Suppressor macrophage (primary cell): ENCODE data around the gene CRB2.

ENCODE experiments used
- DNase-seq, 4 experiments: peaks; one replicate each; pipeline ENCODE4 v3.0.0-alpha.2; 2020 to 2022

CRB2 gene

GRCh38 chr9:123408313-123409262 is 52.6 kb downstream of the CRB2 start:
- no peak for DNase-seq

DNA sequence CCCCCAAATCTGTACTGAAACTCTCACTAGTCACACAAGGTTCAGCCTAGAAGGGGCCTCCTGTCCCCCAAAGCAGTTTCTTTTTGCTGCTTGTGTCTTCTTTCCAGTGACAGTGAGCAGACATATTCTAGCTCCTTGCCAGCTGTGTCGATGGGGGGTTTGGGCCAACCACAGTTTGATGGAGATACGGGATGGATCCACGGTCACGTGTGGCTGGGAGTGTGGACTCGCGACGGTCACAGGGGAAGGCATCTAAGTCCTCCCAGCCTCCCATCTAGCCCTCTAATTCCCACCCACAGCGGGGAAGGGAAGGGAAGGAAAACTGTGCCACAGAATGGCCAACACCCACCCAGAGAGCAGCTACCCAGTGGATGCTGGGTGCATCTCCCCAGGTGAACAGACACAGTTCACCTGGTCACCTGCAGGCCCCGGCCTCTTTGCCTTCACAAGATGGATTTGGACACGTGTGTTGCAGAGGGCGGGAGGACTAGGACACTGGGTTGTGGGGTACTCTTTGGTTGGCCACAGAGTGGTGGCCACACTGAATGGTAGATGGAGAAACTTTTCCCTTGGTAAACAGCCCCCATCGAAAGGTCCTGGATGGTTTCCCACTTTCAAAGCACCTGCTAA is 54.4 kb downstream of the CRB2 start:
- no peak for DNase-seq

- no peak for DNase-seq
Measured at GRCh38 chr9:123411191-123411590, 55.2 kb downstream of the CRB2 start.

- DNase-seq, result no peak
Measured at GRCh38 chr9:123411636-123412035, 55.6 kb downstream of the CRB2 start.

DNA sequence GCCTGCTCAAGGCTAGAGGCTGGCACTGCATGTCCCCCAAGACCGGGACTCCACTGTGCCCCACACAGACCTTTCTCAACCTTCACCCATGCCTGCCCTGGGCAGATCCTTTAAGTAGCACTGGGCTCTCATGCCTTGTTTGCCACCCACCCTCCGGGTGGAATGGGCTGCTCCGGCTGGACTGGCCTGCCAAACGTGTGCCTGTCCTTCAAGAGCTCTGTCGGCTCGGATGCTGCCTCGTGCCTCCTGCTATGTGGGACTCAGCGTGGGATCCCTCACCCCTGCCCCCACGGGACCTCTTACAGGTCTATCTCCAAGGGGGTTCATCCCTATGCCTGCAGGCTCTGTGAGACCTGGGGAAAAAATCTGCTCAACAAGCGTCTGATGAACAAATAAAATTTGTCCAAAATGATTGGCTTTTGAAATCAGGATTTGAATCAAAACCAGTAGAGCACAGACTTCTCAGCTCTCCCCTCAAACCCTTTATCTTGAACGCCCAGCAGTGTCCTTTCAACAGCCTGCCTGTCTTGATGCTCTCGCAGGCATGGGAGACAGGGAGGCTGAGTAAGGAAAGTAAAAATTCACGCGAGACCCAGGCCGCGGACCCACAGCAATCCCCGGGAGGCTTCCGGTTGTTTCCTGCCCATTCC is 56.3 kb downstream of the CRB2 start:
- no peak for DNase-seq

GRCh38 chr9:123414204-123414603 is 58.2 kb downstream of the CRB2 start:
- no peak for DNase-seq

DNA sequence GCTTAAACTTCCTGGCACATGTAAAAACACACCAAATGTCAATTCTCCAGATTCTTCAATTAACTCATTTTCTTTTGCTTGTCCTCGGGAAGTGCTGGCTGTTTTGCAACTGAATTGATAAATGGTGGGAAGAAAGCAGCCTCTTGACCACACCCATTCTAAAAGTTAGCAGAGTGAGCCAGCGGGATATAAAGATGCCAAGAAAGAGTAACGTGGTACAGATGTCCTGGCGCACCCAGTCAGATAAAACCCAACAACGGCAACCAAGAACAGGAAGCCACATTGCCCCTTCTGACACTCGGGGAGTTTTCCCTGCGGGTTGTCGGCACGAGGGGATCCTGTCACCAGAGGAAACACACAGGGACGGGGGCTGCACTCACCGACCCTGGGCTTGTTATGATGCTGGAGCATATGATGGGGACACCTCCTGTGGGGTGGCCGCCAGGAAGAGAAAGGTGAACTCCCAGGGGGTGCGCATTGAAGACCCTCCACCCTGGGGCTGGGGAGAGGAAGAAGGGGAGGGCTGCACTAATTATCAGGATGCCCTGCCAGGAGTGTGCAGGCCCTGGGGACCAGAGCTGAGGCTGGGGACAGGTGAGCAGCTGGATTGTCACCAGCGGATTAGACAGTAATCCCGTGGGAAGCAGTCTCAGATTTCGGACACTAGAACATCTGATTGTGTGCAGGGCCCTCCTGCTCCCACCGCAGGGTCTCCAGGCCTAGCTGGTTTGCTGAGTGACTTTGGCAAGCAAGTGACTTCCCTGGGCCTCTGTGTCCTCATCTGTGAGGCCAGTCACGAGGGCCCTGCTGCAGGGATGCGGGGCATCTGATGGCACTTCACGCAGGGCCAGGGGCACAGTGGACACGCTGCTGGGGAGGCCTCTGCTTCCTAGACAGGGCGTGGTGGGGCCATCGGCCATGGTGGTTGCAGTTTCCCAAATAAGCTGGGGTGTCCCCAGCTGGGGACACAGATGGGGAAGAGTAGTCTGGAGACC is 59.2 kb downstream of the CRB2 start:
- DNase-seq, result no peak

- DNase-seq, result no peak
Measured at GRCh38 chr9:123416176-123416575, 60.2 kb downstream of the CRB2 start.

DNA sequence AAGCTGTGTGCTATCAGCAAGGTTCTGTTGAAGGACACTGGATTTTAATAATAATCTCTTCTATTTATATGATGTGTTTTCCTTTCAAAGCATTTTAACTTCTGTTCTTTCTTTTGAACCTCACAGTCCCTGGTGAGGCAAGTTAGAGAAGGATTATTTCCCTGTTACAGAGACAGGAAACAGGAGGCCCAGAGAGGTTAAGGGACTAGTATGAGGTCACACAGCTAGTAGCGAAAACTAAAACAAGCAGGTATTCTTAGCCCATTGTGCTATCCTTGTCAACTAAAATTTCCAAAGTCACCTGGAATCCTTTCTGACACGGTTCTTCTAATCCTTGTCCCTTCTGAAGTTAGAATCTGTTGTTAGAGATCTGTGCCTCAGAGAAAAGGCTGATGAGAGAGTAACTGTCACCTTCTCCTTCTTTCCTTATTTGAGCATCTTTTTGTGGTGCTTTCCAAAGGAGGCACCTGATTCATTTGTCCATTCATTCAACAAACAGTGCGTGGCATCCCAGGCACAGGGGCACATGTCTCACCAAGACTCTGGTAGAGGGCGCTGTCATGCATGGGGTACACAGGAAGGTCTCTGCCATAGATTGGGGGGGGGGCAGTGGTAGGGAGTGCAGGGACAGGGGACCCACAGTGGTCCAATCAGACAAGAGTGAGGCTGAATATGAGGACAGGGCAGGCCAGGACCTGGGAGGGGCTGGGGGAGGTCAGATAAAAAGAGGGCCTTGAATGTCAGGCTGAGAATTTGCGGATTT is 61.5 kb downstream of the CRB2 start:
- DNase-seq, result no peak

DNA sequence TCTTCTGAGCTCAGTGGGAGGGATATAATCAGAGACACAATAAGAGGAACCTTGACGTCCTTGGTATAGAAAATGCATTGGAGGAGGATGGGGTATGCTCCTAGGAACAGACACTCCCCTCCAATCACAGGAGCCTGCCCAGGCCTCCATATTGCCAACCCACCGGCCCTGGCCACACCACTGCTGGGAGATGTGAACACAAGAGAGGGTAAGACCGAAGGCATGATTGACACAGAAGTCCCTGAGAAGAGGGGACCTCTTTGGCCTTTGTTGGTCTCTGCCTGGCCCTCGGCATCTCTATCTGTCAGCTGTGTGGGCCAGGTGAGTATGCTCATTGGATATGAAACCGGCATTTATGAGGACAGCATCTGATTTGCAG is 62.0 kb downstream of the CRB2 start:
- DNase-seq, result no peak

DNA sequence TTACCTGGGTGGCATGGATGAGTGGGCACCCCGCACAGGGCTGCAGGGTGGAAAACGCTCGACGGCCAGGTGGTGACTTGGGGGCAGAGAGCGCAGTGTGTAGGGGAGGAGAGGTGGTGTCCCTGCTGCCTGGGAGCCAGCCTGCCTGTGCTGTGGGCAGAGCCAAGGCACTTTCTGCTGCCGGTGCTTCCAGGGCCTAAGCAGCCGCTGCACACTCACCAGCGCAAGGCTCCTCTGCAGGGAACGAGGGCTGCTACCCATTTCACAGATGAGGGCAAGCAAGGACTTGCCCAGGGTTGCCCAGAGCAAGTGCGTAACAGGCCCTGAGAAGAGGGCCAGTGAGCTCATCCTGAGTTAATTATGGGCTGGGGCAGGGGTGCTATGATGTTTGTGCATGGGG is 62.5 kb downstream of the CRB2 start:
- DNase-seq, result no peak

DNA sequence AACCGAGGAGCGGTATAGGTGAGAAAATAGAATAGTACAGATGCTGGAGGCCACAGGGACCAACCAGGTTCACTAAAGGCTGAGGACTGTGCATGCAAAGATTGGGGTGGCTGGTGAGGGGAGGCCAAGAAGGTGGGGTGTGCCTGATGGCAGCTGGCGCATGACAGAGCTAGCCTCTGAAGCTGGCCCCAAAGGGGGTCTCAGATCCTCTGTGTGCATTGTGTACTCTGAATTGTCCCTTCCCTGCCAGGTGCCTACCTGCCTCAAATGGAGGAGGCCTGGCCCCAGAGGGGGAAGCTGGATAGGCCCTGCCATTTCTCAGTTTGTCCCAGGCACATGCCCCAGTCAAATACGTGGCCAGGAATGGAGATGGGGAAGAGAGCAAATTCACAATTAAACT is 63.1 kb downstream of the CRB2 start:
- DNase-seq, result no peak

DNA sequence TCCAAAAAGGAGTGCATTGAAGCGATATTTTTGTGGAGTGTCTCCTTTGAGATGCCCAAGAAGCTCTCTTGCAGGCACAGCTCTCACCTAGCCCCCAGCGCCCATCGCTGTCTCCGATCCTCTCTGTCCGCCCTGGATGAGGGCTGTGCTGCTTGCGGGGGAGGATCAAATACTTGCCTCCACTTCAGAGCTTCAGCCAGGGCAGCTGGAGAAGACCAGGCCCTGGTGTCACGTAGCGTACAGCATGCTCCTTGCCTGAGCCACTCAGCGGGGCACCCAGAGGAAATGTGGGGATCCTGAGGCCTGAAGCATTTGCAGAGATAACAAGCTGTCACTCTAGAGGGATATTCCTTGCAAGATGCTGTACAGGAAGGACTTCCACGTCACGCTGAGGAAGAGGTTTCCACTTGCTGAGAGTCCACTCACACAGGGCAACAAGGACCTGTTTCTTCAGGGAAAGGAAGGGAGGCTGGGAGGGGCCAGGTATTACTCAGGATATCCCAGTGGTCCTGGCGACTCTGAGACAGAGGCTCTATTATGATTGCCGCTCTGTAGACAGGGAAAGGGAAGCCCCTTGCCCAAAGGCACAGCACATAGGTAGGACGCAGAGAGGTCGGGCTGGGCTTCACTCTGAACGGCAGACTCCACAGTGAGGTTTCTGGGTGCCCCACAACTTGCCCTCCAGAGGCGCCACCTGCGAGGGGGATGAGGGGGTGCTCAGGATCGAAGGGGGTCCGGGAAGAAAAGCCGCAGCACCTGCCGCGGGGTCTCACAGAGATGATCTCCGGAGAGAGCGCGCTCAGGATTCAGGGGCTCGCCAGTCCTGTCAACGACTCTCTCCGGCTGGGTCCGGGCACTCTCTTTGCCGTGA is 64.0 kb downstream of the CRB2 start:
- no peak for DNase-seq

DNA sequence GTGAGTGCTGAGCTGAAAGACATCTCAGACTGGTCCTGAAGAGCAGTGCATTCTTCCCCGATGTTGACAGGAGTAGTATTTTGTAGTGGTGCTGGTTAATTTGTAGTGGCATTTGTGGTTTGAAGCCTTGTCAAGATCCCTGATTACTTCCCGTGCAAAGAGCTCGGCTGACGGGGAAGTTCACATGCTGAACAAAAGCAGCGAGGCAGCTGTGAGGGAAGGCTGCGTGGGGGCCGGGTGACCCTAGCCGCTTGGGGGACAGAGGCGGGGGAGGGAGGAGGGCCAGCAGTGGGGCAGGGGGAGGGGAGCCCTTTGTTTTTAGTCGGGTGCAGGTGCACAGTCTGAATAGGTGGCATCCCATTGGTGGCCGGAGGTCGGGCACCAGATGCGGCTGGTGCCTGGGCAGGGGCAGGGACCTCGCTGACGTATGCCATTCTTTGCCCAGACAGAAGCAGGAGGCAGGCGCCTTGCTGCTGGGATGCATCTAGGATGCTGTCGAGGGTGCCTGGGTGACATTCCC is 64.7 kb downstream of the CRB2 start:
- no peak for DNase-seq

DNA sequence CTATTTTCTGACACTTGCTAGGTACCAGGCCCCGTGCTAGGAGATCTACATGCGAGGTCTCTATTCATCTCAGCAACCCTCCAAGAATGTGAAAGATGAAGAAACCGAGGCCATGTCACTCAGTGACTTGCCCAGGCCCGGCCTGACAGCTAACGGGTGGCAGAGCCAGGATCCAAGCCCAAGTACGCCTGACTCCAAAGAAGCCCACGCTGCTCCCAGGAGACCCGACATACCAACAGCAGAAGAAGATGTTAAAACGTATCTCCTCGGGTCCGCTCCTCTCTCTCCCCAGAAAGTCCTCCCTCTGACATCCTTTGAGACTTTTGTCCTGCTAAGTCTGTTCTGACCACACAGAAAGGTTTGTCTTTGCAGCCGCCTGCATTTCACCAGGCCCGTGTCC is 65.2 kb downstream of the CRB2 start:
- no peak for DNase-seq

- DNase-seq, result no peak
Measured at GRCh38 chr9:123421801-123422455, 65.9 kb downstream of the CRB2 start.

- DNase-seq, result no peak
Measured at GRCh38 chr9:123422635-123423310, 66.8 kb downstream of the CRB2 start.

DNA sequence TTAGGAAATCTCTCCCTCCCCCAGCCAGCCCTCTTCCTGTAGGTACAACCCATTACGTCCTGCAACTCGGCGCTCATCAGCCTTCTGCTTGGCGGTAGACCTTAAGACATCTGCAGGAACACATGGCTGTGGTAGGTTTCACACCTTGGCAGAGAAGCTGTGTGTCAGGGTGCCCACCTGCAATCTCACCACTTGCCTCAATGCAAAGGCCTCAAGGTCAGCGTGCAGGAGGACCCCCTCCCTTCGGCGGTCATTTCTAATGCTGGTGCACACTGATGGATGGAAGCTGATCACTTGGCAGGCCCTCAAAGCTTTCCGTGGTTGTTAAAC is 67.3 kb downstream of the CRB2 start:
- DNase-seq, result no peak

DNA sequence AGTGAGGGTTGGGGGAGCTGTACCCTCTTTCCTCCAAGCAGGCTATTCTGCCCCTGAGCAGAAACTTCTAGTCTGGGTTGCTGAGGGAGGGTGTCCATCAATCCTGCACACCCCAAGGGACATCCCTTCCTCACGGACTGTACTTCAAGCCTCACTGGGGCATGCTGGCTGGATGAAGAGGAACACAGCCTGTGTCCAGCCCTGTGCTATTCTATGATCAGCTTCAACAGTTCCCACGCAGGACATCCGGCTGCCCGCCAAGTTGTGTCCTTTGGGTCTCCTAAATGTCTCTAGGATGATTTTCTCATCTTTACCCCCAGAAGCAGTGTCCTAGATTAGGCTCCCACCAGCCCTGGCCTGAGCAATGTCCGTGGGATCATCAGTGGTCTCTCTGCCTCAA is 68.1 kb downstream of the CRB2 start:
- no peak for DNase-seq
